SU-DHL-6 (cell line): Measurements from ENCODE around the gene ARPC4.

Source experiments
- CTCF ChIP-seq: fragments of 200-600 bp; sonication (generic); IDR thresholded peaks from one replicate; pipeline ENCODE4 v1.5.1; 2017; ENCODE audit warnings: antibody characterized with exemption, mild to moderate bottlenecking, low read length, moderate library complexity; ENCODE audit not compliant: insufficient read depth, poor library complexity, severe bottlenecking
- EZH2phosphoT487 ChIP-seq: fragments of 200-600 bp; sonication (generic), shearing (Covaris generic); conservative IDR thresholded peaks from 2 replicates; pipeline ENCODE4 v1.6.1; 2018; ENCODE audit warnings: mild to moderate bottlenecking, antibody characterized with exemption, low read length, moderate library complexity, mixed read lengths

GRCh38 chr3:9778143-9779074, 14.5 kb upstream of the ARPC4 start:
- TF ChIP-seq CTCF (no peak), EZH2phosphoT487 (no peak)
